Osteoblast (primary cell): ENCODE results near the gene PLD6. TPM values are rescaled to one million over a fixed set of nuclear protein-coding genes. Genes with fewer than 3 reads are reported as not detected.
A peak's percentile ranks its signal among the peaks of the same experiment; 100 is the strongest.

ENCODE experiments used
- DNase-seq: peaks from one replicate; pipeline ENCODE4 v3.0.0; 2011; ENCODE audit warnings: low spot score, mixed read lengths; ENCODE audit not compliant: insufficient read length; ENCODE audit errors: missing footprints
- H2AFZ ChIP-seq: 2 replicates; pipeline ENCODE4 v1.6.0; 2011; ENCODE audit warnings: mild to moderate bottlenecking, low read length
- H3K27ac ChIP-seq: 2 replicates; pipeline ENCODE4 v1.5.1; 2011; ENCODE audit warnings: mild to moderate bottlenecking, low read depth, low read length, moderate library complexity
- H3K27me3 ChIP-seq: 2 replicates; pipeline ENCODE4 v1.6.0; 2012; ENCODE audit warnings: mild to moderate bottlenecking, control low read depth, inconsistent platforms, low read length, moderate library complexity; ENCODE audit not compliant: insufficient read depth
- H3K36me3 ChIP-seq: 2 replicates; pipeline ENCODE4 v1.5.1; 2011; ENCODE audit warnings: mild to moderate bottlenecking, low read length, control low read depth, moderate library complexity; ENCODE audit not compliant: insufficient read depth
- H3K4me1 ChIP-seq: 2 replicates; pipeline ENCODE4 v1.5.1; 2011; ENCODE audit warnings: mild to moderate bottlenecking, low read length, control low read depth, moderate library complexity; ENCODE audit not compliant: insufficient read depth
- H3K4me2 ChIP-seq: 2 replicates; pipeline ENCODE4 v1.6.0; 2011; ENCODE audit warnings: mild to moderate bottlenecking, low read length; ENCODE audit not compliant: insufficient read depth
- H3K4me3 ChIP-seq: fragments of 200-600 bp; sonication (generic); 3 replicates; pipeline ENCODE4 v1.5.1; 2012; ENCODE audit warnings: mild to moderate bottlenecking, low read length, inconsistent platforms; ENCODE audit not compliant: insufficient read depth
- H3K79me2 ChIP-seq: 2 replicates; pipeline ENCODE4 v1.6.0; 2012; ENCODE audit warnings: mild to moderate bottlenecking, low read length, control low read depth, inconsistent platforms; ENCODE audit not compliant: insufficient read depth
- H3K9me3 ChIP-seq: 2 replicates; pipeline ENCODE4 v1.5.1; 2011; ENCODE audit warnings: low read depth, low read length, control low read depth
- H4K20me1 ChIP-seq: 2 replicates; pipeline ENCODE4 v1.6.0; 2012; ENCODE audit warnings: mild to moderate bottlenecking, low read length, control low read depth; ENCODE audit not compliant: insufficient read depth
- CTCF ChIP-seq: IDR thresholded peaks from 2 replicates; pipeline ENCODE4 v1.5.1; 2011; ENCODE audit warnings: mild to moderate bottlenecking, low read depth, low read length, moderate library complexity; ENCODE audit errors: extremely low read depth
- total RNA-seq: library from RNA; depleted of rRNA; stranded (reverse); fragments of >200 nt; gene quantifications from 2 replicates; pipeline ENCODE4 v1.2.3, GENCODE V29; 2012

Gene PLD6
- total RNA-seq, 1 donor = 1.4 TPM

GRCh38 chr17:17166446-17166845, 39.7 kb downstream of the PLD6 start:
- no peak for TF ChIP-seq CTCF
- H3K27ac ChIP-seq = no peak overlapping the region
- H3K79me2 ChIP-seq = peaks cover 29% of the 10 kb centered on the region
- H2AFZ ChIP-seq = no peak overlapping the region
- no peaks in the 10 kb centered on the region for H3K4me1 ChIP-seq
- H3K9me3 ChIP-seq = no peaks in the 10 kb centered on the region
- peak; percentile 67 for DNase-seq
- H3K4me3 ChIP-seq = no peak overlapping the region
- H3K4me2 ChIP-seq = no peak overlapping the region
- H3K36me3 ChIP-seq = peaks cover 93% of the 10 kb centered on the region
- H4K20me1 ChIP-seq = peaks cover 59% of the 10 kb centered on the region
- H3K27me3 ChIP-seq = no peaks in the 10 kb centered on the region

DNA sequence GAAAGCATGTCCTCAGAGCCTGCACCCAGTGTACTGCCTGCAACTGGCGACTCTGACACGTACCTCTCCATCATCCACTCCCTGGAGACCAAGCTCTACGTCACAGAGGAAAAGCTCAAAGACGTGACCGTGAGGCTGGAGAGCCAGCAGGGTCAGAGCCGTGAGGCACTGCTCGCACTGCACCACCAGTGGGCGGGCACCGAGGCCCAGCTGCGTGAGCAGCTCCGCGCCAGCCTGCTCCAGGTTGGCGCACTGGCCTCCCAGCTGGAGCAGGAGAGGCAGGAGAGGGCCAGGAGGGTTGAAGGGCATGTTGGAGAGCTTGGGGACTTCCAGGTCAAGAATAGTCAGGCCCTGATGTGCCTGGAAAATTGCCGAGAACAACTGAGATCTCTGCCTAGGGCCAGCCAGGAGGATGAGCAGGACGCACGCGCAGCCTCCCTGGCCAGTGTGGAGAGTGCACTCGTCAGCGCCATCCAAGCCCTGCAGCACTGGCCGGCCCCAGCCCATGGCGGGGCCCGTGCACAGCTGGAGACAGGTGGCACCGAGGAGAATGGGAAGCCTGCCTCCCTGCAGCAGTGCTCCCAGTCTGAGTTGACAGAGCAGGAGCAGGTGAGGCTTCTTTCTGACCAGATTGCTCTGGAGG, 40.3 kb downstream of the PLD6 start:
- Histone ChIP-seq H3K4me1 (no peaks in the 10 kb centered on the region), H3K27ac (no peak overlapping the region), H3K79me2 (peaks cover 27% of the 10 kb centered on the region), H3K4me3 (no peak overlapping the region), H3K9me3 (no peaks in the 10 kb centered on the region), H3K27me3 (no peaks in the 10 kb centered on the region), H2AFZ (no peak overlapping the region), H3K36me3 (peaks cover 93% of the 10 kb centered on the region), H3K4me2 (no peak overlapping the region), H4K20me1 (peaks cover 60% of the 10 kb centered on the region)
- no peak for TF ChIP-seq CTCF
- peak; percentile 42 for DNase-seq

DNA sequence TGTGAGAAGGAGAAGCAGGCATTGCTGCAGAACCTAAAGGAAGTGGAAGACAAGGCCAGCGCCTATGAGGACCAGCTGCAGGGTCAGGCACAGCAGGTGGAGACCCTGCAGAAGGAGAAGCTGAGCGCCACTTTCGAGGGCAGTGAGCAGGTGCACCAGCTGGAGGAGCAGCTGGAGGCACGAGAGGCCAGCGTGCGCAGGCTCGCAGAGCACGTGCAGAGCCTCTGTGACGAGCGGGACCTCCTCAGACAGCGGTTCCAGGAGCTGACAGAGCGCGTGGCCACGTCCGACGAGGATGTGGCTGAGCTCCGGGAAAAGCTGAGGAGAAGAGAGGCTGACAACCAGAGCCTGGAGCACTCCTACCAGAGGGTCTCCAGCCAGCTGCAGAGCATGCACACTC, 41.5 kb downstream of the PLD6 start:
- peaks cover 98% of the 10 kb centered on the region for H3K36me3 ChIP-seq
- no peaks in the 10 kb centered on the region for H3K4me1 ChIP-seq
- no peak overlapping the region for H3K4me3 ChIP-seq
- peaks cover 55% of the 10 kb centered on the region for H4K20me1 ChIP-seq
- H3K27ac ChIP-seq = no peak overlapping the region
- no peak for DNase-seq
- no peak overlapping the region for H2AFZ ChIP-seq
- TF ChIP-seq CTCF = no peak
- no peaks in the 10 kb centered on the region for H3K9me3 ChIP-seq
- H3K4me2 ChIP-seq = no peak overlapping the region
- H3K79me2 ChIP-seq = peaks cover 30% of the 10 kb centered on the region
- no peaks in the 10 kb centered on the region for H3K27me3 ChIP-seq

DNA sequence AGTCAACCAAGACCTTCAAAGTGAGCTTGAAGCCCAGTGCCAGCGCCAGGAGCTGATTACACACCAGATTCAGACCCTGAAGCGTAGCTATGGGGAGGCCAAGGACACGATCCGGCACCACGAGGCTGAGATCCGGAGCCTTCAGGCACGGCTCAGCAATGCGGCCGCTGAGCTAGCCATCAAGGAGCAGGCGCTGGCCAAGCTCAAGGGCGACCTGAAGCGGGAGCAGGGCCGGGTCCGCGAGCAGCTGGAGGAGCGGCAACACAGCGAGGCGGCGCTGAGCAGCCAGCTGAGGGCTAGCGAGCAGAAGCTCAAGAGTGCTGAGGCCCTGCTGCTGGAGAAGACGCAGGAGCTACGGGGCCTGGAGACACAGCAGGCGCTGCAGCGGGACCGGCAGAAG, 42.0 kb downstream of the PLD6 start:
- no peaks in the 10 kb centered on the region for H3K4me1 ChIP-seq
- H3K9me3 ChIP-seq = no peaks in the 10 kb centered on the region
- H3K4me2 ChIP-seq = no peak overlapping the region
- peaks cover 32% of the 10 kb centered on the region for H3K79me2 ChIP-seq
- no peak overlapping the region for H2AFZ ChIP-seq
- H3K4me3 ChIP-seq = no peak overlapping the region
- DNase-seq = peak; percentile 87
- H4K20me1 ChIP-seq = peaks cover 54% of the 10 kb centered on the region
- no peak overlapping the region for H3K27ac ChIP-seq
- no peaks in the 10 kb centered on the region for H3K27me3 ChIP-seq
- peaks cover 98% of the 10 kb centered on the region for H3K36me3 ChIP-seq
- TF ChIP-seq CTCF = no peak
